Caco-2 (cell line): ENCODE results near the gene MMP23B. TPM values are rescaled to one million over a fixed set of nuclear protein-coding genes. Genes with fewer than 3 reads are reported as not detected.

ENCODE experiments used
- BruUV-seq: library from RNA; stranded (reverse); fragments of 400-500 nt; replicated peaks from 2 replicates; lab custom pipeline; 2021; lab: Mats Ljungman, UMichigan
- CTCF ChIA-PET: fragments of 300-600 bp; sonication (Branson Sonifier 250); formaldehyde crosslinking; loops from one replicate; lab custom pipeline; 2022; ENCODE audit warnings: antibody characterized with exemption; lab: Charles Lee
- POLR2A ChIA-PET: fragments of 300-600 bp; sonication (Branson Sonifier 250); formaldehyde crosslinking; loops from one replicate; lab custom pipeline; 2022; ENCODE audit warnings: antibody characterized with exemption; lab: Charles Lee
- DNase-seq, 2 experiments: peaks; one replicate each; pipeline versions ENCODE4 v3.0.0 to v3.0.0-alpha.2; 2020 to 2022
- H3K27me3 ChIP-seq: replicated peaks from 2 replicates; pipeline ENCODE4 v1.6.0; 2011; ENCODE audit warnings: low read length; ENCODE audit not compliant: control insufficient read depth, insufficient read depth
- H3K36me3 ChIP-seq: 2 replicates; pipeline ENCODE4 v1.5.1; 2011; ENCODE audit warnings: low read length; ENCODE audit not compliant: control insufficient read depth, insufficient read depth
- H3K4me1 ChIP-seq: fragments of 250-450 bp; sonication (Bioruptor Pico); 2 replicates; pipeline ENCODE4 v1.5.1; 2020; ENCODE audit warnings: mild to moderate bottlenecking
- H3K4me3 ChIP-seq: 2 replicates; pipeline ENCODE4 v1.5.1; 2011; ENCODE audit warnings: low read depth, mild to moderate bottlenecking, control low read depth, low read length
- H3K9me3 ChIP-seq: fragments of 250-450 bp; sonication (Bioruptor Pico); 2 replicates; pipeline ENCODE4 v1.5.1; 2020; ENCODE audit warnings: mild to moderate bottlenecking, moderate library complexity
- H3K27ac Mint-ChIP-seq: one replicate; pipeline ENCODE4 v1.8.0; 2022; ENCODE audit warnings: mixed read lengths; ENCODE audit not compliant: unreplicated experiment
- H3K27me3 Mint-ChIP-seq: one replicate; pipeline ENCODE4 v1.8.0; 2022; ENCODE audit warnings: mixed read lengths; ENCODE audit not compliant: insufficient read depth, unreplicated experiment
- H3K36me3 Mint-ChIP-seq: one replicate; pipeline ENCODE4 v1.8.0; 2022; ENCODE audit warnings: mild to moderate bottlenecking, mixed read lengths; ENCODE audit not compliant: insufficient read depth, unreplicated experiment
- H3K4me1 Mint-ChIP-seq: one replicate; pipeline ENCODE4 v1.8.0; 2022; ENCODE audit warnings: low read depth, mixed read lengths; ENCODE audit not compliant: unreplicated experiment
- H3K4me3 Mint-ChIP-seq: one replicate; pipeline ENCODE4 v1.8.0; 2022; ENCODE audit warnings: mild to moderate bottlenecking, moderate library complexity, mixed read lengths; ENCODE audit not compliant: unreplicated experiment
- H3K9me3 Mint-ChIP-seq: one replicate; pipeline ENCODE4 v1.8.0; 2022; ENCODE audit warnings: mixed read lengths; ENCODE audit not compliant: unreplicated experiment
- CTCF ChIP-seq, 2 experiments: fragments of 200-600 bp in 1 of 2; IDR thresholded peaks; 1 replicate in 1 of 2; 2 replicates in 1 of 2; pipeline versions ENCODE4 v1.5.1 to v1.8.0; 2011 to 2022; ENCODE audit warnings: antibody characterized with exemption in 1 of 2, control low read depth in 1 of 2, inconsistent platforms in 1 of 2, low read depth in 1 of 2, low read length in 1 of 2, mild to moderate bottlenecking in 1 of 2, moderate library complexity in 1 of 2; ENCODE audit not compliant: insufficient read depth in 1 of 2, severe bottlenecking in 1 of 2, unreplicated experiment in 1 of 2
- intact Hi-C: fragments of 100-400 bp; cut with micrococcal nuclease; formaldehyde crosslinking; loops from one replicate; pipeline ENCODE4 v1.10.0; 2022; ENCODE audit not compliant: unreplicated experiment
- total RNA-seq: library from RNA; stranded (reverse); gene quantifications from 2 replicates; pipeline ENCODE4 v1.2.3, GENCODE V29; 2022

The MMP23B gene
- total RNA-seq, 1 experiment from 2014 or later = 6.0 TPM

- H3K9me3 ChIP-seq = no peaks in the 10 kb centered on the region
- no peaks in the 10 kb centered on the region for H3K4me1 Mint-ChIP-seq
- peaks cover 13% of the 10 kb centered on the region for H3K36me3 Mint-ChIP-seq
- ChIA-PET POLR2A (no interaction called here), CTCF (no interaction called here)
- no peaks in the 10 kb centered on the region for H3K9me3 Mint-ChIP-seq
- no TSS peak for BruUV-seq
- intact Hi-C loops = no loop called here
- no peaks in the 10 kb centered on the region for H3K36me3 ChIP-seq
- no peaks in the 10 kb centered on the region for H3K4me1 ChIP-seq
- H3K27me3 ChIP-seq = no peaks in the 10 kb centered on the region
- no peaks in the 10 kb centered on the region for H3K27me3 Mint-ChIP-seq
- H3K4me3 ChIP-seq = no peak overlapping the region
- no peak for TF ChIP-seq CTCF (IDR thresholded peaks at IDR 0.05; ENCODE audit: insufficient read depth in 1 of 2, low read depth in 1 of 2, low read length in 1 of 2, severe bottlenecking in 1 of 2, unreplicated experiment in 1 of 2)
- no peak for DNase-seq
- H3K4me3 Mint-ChIP-seq = no peak overlapping the region
- H3K27ac Mint-ChIP-seq = no peak overlapping the region
Measured at GRCh38 chr1:1622010-1622787, 9.8 kb upstream of the MMP23B start.

GRCh38 chr1:1622788-1623094 lies 9.2 kb upstream of the MMP23B start:
- Mint-ChIP-seq H3K4me3 (no peak overlapping the region), H3K4me1 (no peaks in the 10 kb centered on the region), H3K9me3 (no peaks in the 10 kb centered on the region), H3K27me3 (no peaks in the 10 kb centered on the region), H3K27ac (no peak overlapping the region), H3K36me3 (peaks cover 13% of the 10 kb centered on the region)
- Histone ChIP-seq H3K9me3 (no peaks in the 10 kb centered on the region), H3K27me3 (no peaks in the 10 kb centered on the region), H3K36me3 (no peaks in the 10 kb centered on the region), H3K4me1 (no peaks in the 10 kb centered on the region), H3K4me3 (no peak overlapping the region)
- intact Hi-C loops = no loop called here
- DNase-seq = no peak
- BruUV-seq = no TSS peak
- ChIA-PET CTCF (no interaction called here), POLR2A (no interaction called here)
- TF ChIP-seq CTCF (IDR thresholded peaks at IDR 0.05; ENCODE audit: insufficient read depth in 1 of 2, low read depth in 1 of 2, low read length in 1 of 2, severe bottlenecking in 1 of 2, unreplicated experiment in 1 of 2) = no peak

GRCh38 chr1:1623181-1623630 lies 8.8 kb upstream of the MMP23B start:
- Histone ChIP-seq H3K27me3 (no peaks in the 10 kb centered on the region), H3K4me3 (no peak overlapping the region), H3K9me3 (no peaks in the 10 kb centered on the region), H3K36me3 (no peaks in the 10 kb centered on the region), H3K4me1 (no peaks in the 10 kb centered on the region)
- intact Hi-C loops = no loop called here
- Mint-ChIP-seq H3K36me3 (peaks cover 13% of the 10 kb centered on the region), H3K4me3 (no peak overlapping the region), H3K27ac (no peak overlapping the region), H3K4me1 (no peaks in the 10 kb centered on the region), H3K9me3 (no peaks in the 10 kb centered on the region), H3K27me3 (no peaks in the 10 kb centered on the region)
- no TSS peak for BruUV-seq
- DNase-seq = no peak
- ChIA-PET POLR2A (no interaction called here), CTCF (no interaction called here)
- no peak for TF ChIP-seq CTCF (IDR thresholded peaks at IDR 0.05; ENCODE audit: insufficient read depth in 1 of 2, low read depth in 1 of 2, low read length in 1 of 2, severe bottlenecking in 1 of 2, unreplicated experiment in 1 of 2)
